Mesodermal cell (in vitro differentiated cells): ENCODE measurements around the gene XKR8.

ENCODE experiments used
- H3K27ac ChIP-seq: 2 replicates; pipeline ENCODE4 v1.7.0; 2013; ENCODE audit warnings: mild to moderate bottlenecking, low read depth, low read length, moderate library complexity; ENCODE audit not compliant: severe bottlenecking
- H3K36me3 ChIP-seq: 2 replicates; pipeline ENCODE4 v1.7.1; 2013; ENCODE audit warnings: mild to moderate bottlenecking, low read length, moderate library complexity; ENCODE audit not compliant: control insufficient read depth, insufficient read depth
- H3K4me1 ChIP-seq: one replicate; pipeline ENCODE4 v1.7.1; 2013; ENCODE audit warnings: mild to moderate bottlenecking, low read length; ENCODE audit not compliant: insufficient read depth, control insufficient read depth, poor library complexity, severe bottlenecking
- H3K4me3 ChIP-seq: 2 replicates; pipeline ENCODE4 v1.7.0; 2013; ENCODE audit warnings: low read length, control low read depth, mild to moderate bottlenecking; ENCODE audit not compliant: insufficient read depth, poor library complexity, severe bottlenecking; ENCODE audit errors: extremely low read depth
- H3K9me3 ChIP-seq: 2 replicates; pipeline ENCODE4 v1.7.1; 2013; ENCODE audit warnings: mild to moderate bottlenecking, low read length, moderate library complexity; ENCODE audit not compliant: control insufficient read depth
- WGBS, 2 experiments: methylation state at CpG; one replicate each; pipeline ENCODE4 v1.1.5; 2013; ENCODE audit warnings: missing lambda C conversion rate in 2 of 2; ENCODE audit not compliant: insufficient coverage in 2 of 2; 5-methylcytosine and 5-hydroxymethylcytosine counted together

The XKR8 gene

DNA sequence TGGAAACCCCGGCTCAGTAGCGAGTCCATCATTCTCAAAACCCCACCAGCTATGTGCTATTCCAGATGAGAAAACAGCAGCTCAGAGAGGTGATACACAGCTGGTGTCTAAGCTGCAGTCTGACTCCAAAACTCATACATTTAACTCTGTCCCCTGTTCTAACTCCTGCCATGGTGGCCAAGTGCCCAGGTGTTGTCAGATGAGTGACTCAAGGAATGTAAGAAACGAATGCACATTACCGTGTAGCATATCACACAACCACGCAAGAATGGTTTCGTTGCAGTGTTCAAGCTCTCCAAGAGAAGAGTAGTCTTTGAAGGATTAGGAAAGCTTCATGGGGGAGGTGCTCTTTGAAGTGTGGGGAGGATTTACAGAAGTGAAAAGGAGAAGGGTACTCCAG lies 4.7 kb upstream of the XKR8 start:
- H3K9me3 ChIP-seq: no peaks in the 10 kb centered on the region
- no peaks in the 10 kb centered on the region for H3K36me3 ChIP-seq
- WGBS, 2 experiments: 91 to 97% methylated on average over 6 of the region's 6 CpGs
- no peak overlapping the region for H3K4me3 ChIP-seq
- no peaks in the 10 kb centered on the region for H3K4me1 ChIP-seq
- H3K27ac ChIP-seq: no peak overlapping the region

DNA sequence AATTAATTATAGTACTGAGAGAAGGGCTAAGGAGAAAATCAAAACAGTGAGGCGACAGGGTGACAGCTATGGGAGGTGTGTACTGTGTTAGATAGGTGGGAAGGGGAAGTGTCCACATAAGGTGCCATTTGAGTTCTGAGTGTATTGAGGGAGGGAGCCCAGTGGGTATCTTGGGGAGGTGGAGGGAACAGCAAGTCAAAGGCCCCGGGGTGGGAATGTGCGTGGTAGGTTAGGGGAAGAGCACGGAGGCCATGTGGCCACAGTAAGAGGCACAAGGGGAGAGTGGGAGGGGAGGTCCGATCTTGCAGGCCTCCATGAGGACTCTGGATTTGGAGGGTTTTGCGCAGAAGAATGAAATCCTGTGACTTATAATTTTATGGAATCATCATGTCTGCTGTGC lies 3.0 kb upstream of the XKR8 start:
- H3K9me3 ChIP-seq: no peaks in the 10 kb centered on the region
- 83 to 88% methylated on average over 6 of the region's 6 CpGs for WGBS, 2 experiments
- H3K36me3 ChIP-seq: no peaks in the 10 kb centered on the region
- H3K27ac ChIP-seq: no peak overlapping the region
- H3K4me1 ChIP-seq: no peaks in the 10 kb centered on the region
- H3K4me3 ChIP-seq: no peak overlapping the region

DNA sequence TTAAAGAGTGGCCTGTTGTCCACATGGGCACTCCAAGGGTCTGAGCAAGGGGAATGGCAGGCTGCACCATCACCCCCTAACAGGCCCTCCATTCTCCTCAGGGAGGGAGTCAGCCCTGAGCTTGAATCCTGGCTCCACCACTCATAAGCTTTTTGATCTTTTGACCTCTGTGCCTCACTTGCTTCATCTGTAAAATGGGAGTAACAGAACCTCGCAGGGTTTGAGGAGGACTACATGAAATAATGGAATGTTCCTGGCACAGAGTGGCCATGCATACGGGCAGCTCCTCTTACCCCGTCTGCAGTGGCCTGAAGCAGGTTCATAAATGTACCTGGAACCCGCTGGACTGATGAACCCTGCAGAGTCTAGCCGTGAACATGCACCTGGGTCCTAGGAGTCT lies 2.1 kb upstream of the XKR8 start:
- 95 to 99% methylated on average over 3 to 4 of the region's 5 CpGs for WGBS, 2 experiments
- Histone ChIP-seq H3K4me3 (no peak overlapping the region), H3K9me3 (no peaks in the 10 kb centered on the region), H3K27ac (no peak overlapping the region), H3K4me1 (no peaks in the 10 kb centered on the region), H3K36me3 (no peaks in the 10 kb centered on the region)

DNA sequence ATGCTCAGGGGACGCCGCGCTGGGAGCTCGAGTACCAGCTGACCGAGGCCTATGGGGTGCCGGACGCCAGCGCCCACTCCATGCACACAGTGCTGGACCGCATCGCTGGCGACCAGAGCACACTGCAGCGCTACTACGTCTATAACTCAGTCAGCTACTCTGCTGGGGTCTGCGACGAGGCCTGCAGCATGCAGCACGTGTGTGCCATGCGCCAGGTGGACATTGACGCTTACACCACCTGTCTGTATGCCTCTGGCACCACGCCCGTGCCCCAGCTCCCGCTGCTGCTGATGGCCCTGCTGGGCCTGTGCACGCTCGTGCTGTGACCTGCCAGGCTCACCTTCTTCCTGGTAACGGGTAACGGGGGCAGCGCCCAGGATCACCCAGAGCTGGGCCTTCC lies 1.3 kb upstream of the XKR8 start:
- no peak overlapping the region for H3K4me3 ChIP-seq
- WGBS, 2 experiments: 98% methylated on average over 26 of the region's 26 CpGs
- no peak overlapping the region for H3K27ac ChIP-seq
- H3K9me3 ChIP-seq: no peaks in the 10 kb centered on the region
- H3K36me3 ChIP-seq: peaks cover 3% of the 10 kb centered on the region
- H3K4me1 ChIP-seq: no peaks in the 10 kb centered on the region

DNA sequence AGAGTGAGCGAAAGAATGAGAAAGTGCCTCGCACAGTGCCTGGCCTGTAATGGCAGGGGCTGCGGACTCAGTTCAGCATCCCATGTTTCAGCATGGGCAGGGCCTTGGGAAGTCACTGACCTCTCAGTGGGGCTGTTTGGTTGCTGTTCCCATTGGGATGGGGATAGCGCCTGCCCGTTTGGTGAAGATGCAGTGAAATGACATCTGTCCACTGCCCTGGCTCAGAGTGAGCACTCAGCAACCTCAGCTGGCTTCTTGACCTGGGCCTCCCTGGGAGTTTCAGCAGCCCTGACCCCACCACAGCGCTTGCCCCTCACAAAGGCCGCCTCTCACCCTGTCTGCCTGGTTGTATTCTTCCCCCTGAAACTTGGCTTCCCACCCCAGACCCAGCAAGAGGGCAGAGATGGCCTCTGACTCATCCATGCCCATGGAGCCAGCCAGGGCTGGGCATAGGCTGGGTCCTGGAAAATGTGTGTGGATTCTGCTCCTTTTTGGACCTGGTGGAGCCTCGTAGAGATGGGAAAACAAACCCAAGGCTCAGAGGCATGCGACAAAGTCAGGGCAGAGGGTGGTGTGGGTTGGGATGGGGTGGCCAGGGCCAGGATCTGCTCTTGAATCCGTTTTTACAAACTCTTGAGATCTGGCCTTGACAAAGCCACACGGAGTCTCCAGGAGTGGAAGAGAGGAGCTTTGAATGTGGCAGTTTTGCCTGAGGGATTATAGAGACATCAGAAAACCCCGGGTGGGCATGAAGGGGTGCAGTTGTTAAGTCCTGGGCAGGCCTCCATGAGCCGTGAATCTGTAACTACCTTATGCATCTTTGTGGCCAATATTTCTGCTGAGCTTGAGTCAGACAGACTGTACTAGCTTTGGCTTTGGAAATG lies 1.2 kb downstream of the XKR8 start:
- peak overlapping the region; percentile 51 for H3K4me3 ChIP-seq
- no peak overlapping the region for H3K27ac ChIP-seq
- peaks cover 19% of the 10 kb centered on the region for H3K36me3 ChIP-seq
- WGBS, 2 experiments: 87 to 91% methylated on average over 12 to 13 of the region's 13 CpGs
- no peaks in the 10 kb centered on the region for H3K9me3 ChIP-seq
- no peaks in the 10 kb centered on the region for H3K4me1 ChIP-seq

DNA sequence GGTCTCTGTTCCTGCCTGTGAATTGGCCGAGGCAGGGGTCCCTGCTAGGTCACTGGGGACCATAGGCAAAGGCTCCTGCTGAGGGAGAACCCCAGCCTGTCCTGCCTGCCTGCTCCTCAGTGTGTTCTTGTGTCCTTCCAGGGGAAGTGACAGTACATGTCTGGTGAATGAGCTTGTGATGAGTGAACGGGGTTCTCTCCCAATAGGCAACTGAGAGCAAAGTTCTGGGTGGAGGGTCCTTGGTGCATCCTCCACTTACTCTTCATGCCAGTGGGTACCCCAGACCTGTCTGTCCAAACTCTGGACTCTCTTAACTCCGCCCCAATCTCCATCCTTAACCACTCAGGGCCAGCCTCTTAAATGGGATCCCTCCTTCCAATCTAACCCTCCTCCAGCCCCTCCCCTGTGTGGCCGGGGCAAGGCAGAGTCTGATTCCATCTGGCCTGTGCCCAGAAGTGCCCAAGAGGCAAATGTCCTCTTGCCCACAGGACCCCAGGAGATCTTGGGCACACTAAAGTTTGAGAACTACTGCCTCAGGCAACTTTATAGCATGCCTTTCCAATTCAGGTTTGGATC lies 2.0 kb downstream of the XKR8 start:
- Histone ChIP-seq H3K4me1 (no peaks in the 10 kb centered on the region), H3K4me3 (no peak overlapping the region), H3K36me3 (peaks cover 23% of the 10 kb centered on the region), H3K9me3 (no peaks in the 10 kb centered on the region), H3K27ac (no peak overlapping the region)
- WGBS, 2 experiments: 82 to 92% methylated on average over 3 to 4 of the region's 4 CpGs

DNA sequence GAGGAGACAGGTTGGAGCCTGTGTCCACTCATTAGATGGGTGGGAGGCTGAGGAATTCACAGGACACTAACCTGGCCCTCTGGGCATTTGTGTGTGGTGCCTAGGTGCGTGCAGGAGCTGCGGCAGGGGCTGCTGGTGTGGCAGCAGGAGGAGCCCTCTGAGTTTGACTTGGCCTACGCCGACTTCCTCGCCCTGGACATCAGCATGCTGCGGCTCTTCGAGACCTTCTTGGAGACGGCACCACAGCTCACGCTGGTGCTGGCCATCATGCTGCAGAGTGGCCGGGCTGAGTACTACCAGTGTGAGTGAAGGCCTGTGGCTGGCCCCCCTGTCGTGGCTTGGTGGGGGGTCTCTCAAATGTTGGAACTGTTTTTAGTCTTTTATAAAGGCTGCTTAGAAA lies 3.6 kb downstream of the XKR8 start:
- WGBS, 2 experiments: 92 to 96% methylated on average over 9 to 11 of the region's 11 CpGs
- H3K4me3 ChIP-seq: no peak overlapping the region
- no peak overlapping the region for H3K27ac ChIP-seq
- no peaks in the 10 kb centered on the region for H3K4me1 ChIP-seq
- H3K36me3 ChIP-seq: peaks cover 38% of the 10 kb centered on the region
- H3K9me3 ChIP-seq: no peaks in the 10 kb centered on the region

DNA sequence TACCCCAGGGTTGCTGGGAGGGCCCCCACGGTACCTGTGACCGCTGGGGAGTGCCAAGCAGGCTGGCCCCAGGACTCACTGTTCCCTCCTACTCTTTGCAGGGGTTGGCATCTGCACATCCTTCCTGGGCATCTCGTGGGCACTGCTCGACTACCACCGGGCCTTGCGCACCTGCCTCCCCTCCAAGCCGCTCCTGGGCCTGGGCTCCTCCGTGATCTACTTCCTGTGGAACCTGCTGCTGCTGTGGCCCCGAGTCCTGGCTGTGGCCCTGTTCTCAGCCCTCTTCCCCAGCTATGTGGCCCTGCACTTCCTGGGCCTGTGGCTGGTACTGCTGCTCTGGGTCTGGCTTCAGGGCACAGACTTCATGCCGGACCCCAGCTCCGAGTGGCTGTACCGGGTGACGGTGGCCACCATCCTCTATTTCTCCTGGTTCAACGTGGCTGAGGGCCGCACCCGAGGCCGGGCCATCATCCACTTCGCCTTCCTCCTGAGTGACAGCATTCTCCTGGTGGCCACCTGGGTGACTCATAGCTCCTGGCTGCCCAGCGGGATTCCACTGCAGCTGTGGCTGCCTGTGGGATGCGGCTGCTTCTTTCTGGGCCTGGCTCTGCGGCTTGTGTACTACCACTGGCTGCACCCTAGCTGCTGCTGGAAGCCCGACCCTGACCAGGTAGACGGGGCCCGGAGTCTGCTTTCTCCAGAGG lies 6.8 kb downstream of the XKR8 start:
- Histone ChIP-seq H3K4me1 (peaks cover 6% of the 10 kb centered on the region), H3K27ac (no peak overlapping the region), H3K9me3 (no peaks in the 10 kb centered on the region), H3K36me3 (peaks cover 49% of the 10 kb centered on the region), H3K4me3 (no peak overlapping the region)
- 96% methylated on average over 24 of the region's 24 CpGs for WGBS, 2 experiments

DNA sequence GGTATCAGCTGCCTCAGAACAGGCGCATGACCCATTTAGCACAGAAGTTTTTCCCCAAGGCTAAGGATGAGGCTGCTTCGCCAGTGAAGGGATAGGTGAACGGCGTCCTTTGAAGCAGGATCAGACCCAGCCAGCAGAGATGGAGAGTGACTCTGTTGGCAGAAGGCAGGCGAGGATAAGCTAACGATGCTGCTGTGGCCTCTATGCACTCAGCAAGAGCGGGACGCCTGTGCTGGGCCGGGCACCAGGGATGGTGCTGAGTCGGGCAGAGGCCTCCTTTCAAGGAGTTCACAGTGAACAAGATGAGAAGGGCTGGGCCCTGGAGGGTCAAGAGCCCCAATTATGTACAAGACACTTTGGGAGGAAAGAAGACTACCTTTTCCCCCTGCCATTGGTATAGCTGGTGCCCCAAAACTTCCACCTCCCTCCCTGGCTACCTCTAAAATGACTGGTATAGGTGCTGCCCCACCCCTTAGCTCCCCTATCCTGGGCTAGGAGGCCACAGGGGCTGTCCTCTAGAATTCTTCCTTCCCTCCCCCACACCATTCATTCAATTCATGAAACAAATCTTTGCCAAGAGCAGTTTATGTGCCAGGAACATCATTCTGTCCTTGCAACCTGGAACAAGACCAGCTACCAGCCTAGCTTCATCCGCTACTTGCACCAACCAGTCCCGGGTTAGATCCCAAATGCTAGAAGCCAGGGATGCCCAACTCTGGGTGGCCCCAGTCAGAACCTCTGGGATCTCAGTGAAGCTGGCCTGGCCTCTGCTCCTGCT lies 7.5 kb downstream of the XKR8 start:
- peaks cover 6% of the 10 kb centered on the region for H3K4me1 ChIP-seq
- 93 to 99% methylated on average over 12 of the region's 12 CpGs for WGBS, 2 experiments
- H3K36me3 ChIP-seq: peaks cover 55% of the 10 kb centered on the region
- H3K27ac ChIP-seq: no peak overlapping the region
- H3K9me3 ChIP-seq: no peaks in the 10 kb centered on the region
- no peak overlapping the region for H3K4me3 ChIP-seq

DNA sequence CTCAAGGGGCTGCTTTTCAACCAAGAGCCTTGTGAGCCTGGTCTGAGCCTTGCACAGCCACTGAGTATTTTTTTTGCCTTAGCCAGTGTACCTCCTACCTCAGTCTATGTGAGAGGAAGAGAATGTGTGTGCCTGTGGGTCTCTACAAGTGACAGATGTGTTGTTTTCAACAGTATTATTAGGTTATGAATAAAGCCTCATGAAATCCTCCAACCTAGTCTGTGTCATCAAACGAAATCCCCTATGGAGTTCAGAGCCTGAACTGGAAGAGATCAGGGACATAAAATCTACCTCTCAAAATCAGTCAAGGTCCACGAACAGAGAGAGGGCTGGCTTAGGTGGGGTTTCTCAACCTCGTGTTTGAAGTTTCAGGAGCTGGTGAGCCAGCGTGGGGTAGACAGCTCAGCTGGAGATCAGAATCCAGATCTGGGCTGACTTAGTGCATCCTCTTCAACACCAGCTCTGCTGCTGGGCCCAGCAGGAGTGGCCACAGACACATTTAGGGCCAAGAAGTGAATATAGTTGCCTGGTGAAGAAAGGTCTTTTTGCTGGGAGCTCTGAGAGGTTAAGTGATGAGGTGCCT lies 8.2 kb downstream of the XKR8 start:
- no peak overlapping the region for H3K27ac ChIP-seq
- no peaks in the 10 kb centered on the region for H3K9me3 ChIP-seq
- peaks cover 61% of the 10 kb centered on the region for H3K36me3 ChIP-seq
- H3K4me3 ChIP-seq: no peak overlapping the region
- 90 to 100% methylated on average over 2 to 3 of the region's 4 CpGs for WGBS, 2 experiments
- peaks cover 6% of the 10 kb centered on the region for H3K4me1 ChIP-seq
